Measurements from ENCODE around the gene LMO2. TPM values are rescaled to one million over a fixed set of nuclear protein-coding genes. Genes with fewer than 3 reads are reported as not detected.

The LMO2 gene
- total and polyA plus RNA-seq, 2 of the 13 experiments (the other 11 are each of a cell fraction or from before 2014, with no cell fraction given), result not detected

GRCh38 chr11:33889296-33889695 is 2.6 kb downstream of the LMO2 start (continued):
- TF ChIP-seq STAT5B (CRISPR knock-in tag; IDR thresholded peaks at IDR 0.05) (no peak), ZNF296 (CRISPR knock-in tag; conservative IDR thresholded peaks at IDR 0.05) (no peak)

DNA sequence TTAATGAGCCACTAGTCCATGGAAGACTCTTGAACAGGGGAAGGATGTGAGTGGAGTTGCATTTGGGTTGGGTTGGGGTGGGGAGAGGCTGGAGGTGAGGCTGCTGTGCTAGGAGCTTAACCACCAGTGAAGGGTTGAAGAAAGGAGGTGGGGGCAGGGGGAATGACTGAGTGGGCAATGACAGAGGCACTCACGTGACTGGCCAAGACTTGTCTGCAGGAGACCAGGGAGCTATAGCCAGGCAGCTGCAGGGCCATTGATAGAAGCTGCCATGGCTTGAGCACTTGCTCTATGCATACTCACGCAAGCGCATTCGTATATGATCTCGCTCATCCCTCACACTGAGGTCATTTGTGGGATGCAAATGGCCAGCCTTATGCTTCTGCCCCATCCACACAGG is 4.0 kb downstream of the LMO2 start:
- DNase-seq (ENCODE audit: low spot score), result no peak
- no peak for FAIRE-seq
- 59% methylated on average over 5 of the region's 5 CpGs for WGBS (ENCODE audit: low lambda C conversion rate)
- intact Hi-C loops (cut with micrococcal nuclease; ENCODE audit: unreplicated experiment) (no loop called here), in situ Hi-C loops (cut with HindIII; ENCODE audit: extremely low pct_ligation_motif_present, low pct_unique_long_range_greater_than_20kb) (no loop called here)
- no TSS peak for BruUV-seq (replicated peaks)
- Histone ChIP-seq H3K4me3 (replicated peaks in 1 of 3; ENCODE audit: insufficient read depth in 1 of 3, low read depth in 2 of 3, low read length in 3 of 3) (no peak overlapping the region), H2AFZ (ENCODE audit: low read length) (no peak overlapping the region), H3K79me2 (ENCODE audit: insufficient read depth, low read length) (no peaks in the 10 kb centered on the region), H3K27ac (ENCODE audit: extremely low read length, insufficient read depth, low read length) (no peak overlapping the region), H3K36me3 (replicated peaks in 1 of 2; ENCODE audit: control insufficient read depth in 1 of 2, insufficient read depth in 2 of 2, low read length in 2 of 2) (no peaks in the 10 kb centered on the region), H3K27me3 (ENCODE audit: control insufficient read depth in 1 of 2, insufficient read depth in 2 of 2, low read length in 2 of 2) (peaks cover 1 to 22% of the 10 kb centered on the region in 2 experiments; a peak in 1 of 5 replicates), H3K4me2 (ENCODE audit: low read depth, low read length) (no peak overlapping the region), H3K9ac (ENCODE audit: insufficient read depth, low read depth, low read length) (no peak overlapping the region), H3K9me3 (ENCODE audit: low read length) (no peaks in the 10 kb centered on the region), H3K4me1 (ENCODE audit: insufficient read depth, low read length) (no peaks in the 10 kb centered on the region; the same call in 1 of the 2 replicates), H4K20me1 (ENCODE audit: insufficient read depth, low read length) (no peaks in the 10 kb centered on the region)
- ChIA-PET POLR2A (no interaction called here), CTCF (ENCODE audit: low intra/inter-chr PET ratio, low total read pairs) (no interaction called here)
- ATAC-seq, result no peak
- TF ChIP-seq HNRNPH1 (optimal IDR thresholded peaks at IDR 0.05; ENCODE audit: low read depth, low read length) (no peak), ZNF382 (CRISPR knock-in tag; IDR thresholded peaks at IDR 0.05; ENCODE audit: borderline replicate concordance) (no peak), TCF12 (IDR thresholded peaks at IDR 0.05) (no peak), TCF12 (CRISPR knock-in tag; IDR thresholded peaks at IDR 0.05) (no peak), ZFP36L1 (CRISPR knock-in tag; IDR thresholded peaks at IDR 0.05) (no peak), ARID2 (CRISPR knock-in tag; IDR thresholded peaks at IDR 0.05; ENCODE audit: borderline replicate concordance) (no peak), KDM5B (CRISPR knock-in tag; IDR thresholded peaks at IDR 0.05; ENCODE audit: borderline replicate concordance) (no peak), ZNF614 (CRISPR knock-in tag; IDR thresholded peaks at IDR 0.05; ENCODE audit: borderline replicate concordance) (no peak), KLF12 (CRISPR knock-in tag; IDR thresholded peaks at IDR 0.05; ENCODE audit: borderline replicate concordance) (no peak), SMARCE1 (IDR thresholded peaks at IDR 0.05; ENCODE audit: borderline replicate concordance) (no peak), STAG1 (CRISPR knock-in tag; IDR thresholded peaks at IDR 0.05) (no peak), ZSCAN20 (CRISPR knock-in tag; IDR thresholded peaks at IDR 0.05; ENCODE audit: borderline replicate concordance) (no peak), TBX2 (CRISPR knock-in tag; IDR thresholded peaks at IDR 0.05; ENCODE audit: borderline replicate concordance) (no peak), NFRKB (IDR thresholded peaks at IDR 0.05) (no peak), ZNF543 (CRISPR knock-in tag; IDR thresholded peaks at IDR 0.05) (no peak)
- TF ChIP-seq, protein P1, sequence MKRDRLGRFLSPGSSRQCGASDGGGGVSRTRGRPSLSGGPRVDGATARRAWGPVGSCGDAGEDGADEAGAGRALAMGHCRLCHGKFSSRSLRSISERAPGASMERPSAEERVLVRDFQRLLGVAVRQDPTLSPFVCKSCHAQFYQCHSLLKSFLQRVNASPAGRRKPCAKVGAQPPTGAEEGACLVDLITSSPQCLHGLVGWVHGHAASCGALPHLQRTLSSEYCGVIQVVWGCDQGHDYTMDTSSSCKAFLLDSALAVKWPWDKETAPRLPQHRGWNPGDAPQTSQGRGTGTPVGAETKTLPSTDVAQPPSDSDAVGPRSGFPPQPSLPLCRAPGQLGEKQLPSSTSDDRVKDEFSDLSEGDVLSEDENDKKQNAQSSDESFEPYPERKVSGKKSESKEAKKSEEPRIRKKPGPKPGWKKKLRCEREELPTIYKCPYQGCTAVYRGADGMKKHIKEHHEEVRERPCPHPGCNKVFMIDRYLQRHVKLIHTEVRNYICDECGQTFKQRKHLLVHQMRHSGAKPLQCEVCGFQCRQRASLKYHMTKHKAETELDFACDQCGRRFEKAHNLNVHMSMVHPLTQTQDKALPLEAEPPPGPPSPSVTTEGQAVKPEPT (CRISPR knock-in tag; IDR thresholded peaks at IDR 0.05; ENCODE audit: low read depth), result no peak
- TF ChIP-seq, protein P2, sequence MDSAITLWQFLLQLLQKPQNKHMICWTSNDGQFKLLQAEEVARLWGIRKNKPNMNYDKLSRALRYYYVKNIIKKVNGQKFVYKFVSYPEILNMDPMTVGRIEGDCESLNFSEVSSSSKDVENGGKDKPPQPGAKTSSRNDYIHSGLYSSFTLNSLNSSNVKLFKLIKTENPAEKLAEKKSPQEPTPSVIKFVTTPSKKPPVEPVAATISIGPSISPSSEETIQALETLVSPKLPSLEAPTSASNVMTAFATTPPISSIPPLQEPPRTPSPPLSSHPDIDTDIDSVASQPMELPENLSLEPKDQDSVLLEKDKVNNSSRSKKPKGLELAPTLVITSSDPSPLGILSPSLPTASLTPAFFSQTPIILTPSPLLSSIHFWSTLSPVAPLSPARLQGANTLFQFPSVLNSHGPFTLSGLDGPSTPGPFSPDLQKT (CRISPR knock-in tag; IDR thresholded peaks at IDR 0.05; ENCODE audit: borderline replicate concordance), result no peak
